PC-3 (cell line): ENCODE data around the gene DNMBP.

Source experiments
- EZH2phosphoT487 ChIP-seq: fragments of 300-600 bp; sonication (generic); IDR thresholded peaks from 2 replicates; pipeline ENCODE4 v1.6.1; 2018; ENCODE audit warnings: mild to moderate bottlenecking, antibody characterized with exemption, low read length, borderline replicate concordance
- TF ChIP-seq, protein P1 (sequence below): fragments of 300-600 bp; sonication (generic); conservative IDR thresholded peaks from 2 replicates; pipeline ENCODE4 v1.5.1; 2017; ENCODE audit warnings: antibody characterized with exemption, low read depth, mild to moderate bottlenecking, low read length

DNA sequence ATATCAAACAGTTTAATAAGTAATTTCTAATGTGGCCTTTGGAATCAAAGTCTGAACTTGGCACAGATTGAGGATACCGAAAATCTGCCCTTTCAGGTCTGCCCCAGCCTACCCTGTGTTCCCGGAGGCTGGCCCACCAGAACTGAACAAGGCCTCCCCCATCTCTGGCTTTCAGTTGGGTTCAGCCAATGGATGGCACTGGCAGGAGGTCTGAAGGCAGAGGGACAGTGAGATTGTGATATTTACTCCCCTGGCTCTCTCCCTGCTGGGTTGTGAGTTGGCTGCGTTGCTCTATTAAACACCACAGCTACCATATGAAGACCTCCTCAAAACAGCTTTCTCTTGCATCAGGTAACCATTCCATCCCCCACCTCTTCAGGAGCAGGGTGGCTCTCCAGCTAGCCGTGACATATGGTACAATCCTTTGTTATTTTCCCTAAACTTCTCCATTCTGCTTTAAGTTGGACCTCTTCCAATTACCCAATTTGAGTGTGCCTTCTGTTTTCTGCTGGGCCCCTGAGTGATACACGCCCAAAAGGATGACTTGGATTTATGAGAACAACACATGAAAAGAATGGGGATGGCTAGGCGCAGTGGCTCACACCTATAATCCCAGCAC, 28.1 kb downstream of the DNMBP start:
- TF ChIP-seq, protein P1, sequence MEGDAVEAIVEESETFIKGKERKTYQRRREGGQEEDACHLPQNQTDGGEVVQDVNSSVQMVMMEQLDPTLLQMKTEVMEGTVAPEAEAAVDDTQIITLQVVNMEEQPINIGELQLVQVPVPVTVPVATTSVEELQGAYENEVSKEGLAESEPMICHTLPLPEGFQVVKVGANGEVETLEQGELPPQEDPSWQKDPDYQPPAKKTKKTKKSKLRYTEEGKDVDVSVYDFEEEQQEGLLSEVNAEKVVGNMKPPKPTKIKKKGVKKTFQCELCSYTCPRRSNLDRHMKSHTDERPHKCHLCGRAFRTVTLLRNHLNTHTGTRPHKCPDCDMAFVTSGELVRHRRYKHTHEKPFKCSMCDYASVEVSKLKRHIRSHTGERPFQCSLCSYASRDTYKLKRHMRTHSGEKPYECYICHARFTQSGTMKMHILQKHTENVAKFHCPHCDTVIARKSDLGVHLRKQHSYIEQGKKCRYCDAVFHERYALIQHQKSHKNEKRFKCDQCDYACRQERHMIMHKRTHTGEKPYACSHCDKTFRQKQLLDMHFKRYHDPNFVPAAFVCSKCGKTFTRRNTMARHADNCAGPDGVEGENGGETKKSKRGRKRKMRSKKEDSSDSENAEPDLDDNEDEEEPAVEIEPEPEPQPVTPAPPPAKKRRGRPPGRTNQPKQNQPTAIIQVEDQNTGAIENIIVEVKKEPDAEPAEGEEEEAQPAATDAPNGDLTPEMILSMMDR = no peak
- no peak for TF ChIP-seq EZH2phosphoT487
